Parathyroid adenoma (tissue), 2 donors: Measurements from ENCODE around the gene PRXL2A.
"Not testable (repeated sequence)": the region's sequence is repeated elsewhere in the genome, so short reads cannot be mapped to it uniquely, and the experiment has no call there.

ENCODE experiments used
- H2AFZ ChIP-seq: fragments of 300-600 bp; sonication (generic); one replicate; pipeline ENCODE4 v1.7.0; 2017; ENCODE audit warnings: antibody characterized with exemption, mild to moderate bottlenecking
- H3K27ac ChIP-seq: fragments of 300-600 bp; sonication (generic); one replicate; pipeline ENCODE4 v1.7.0; 2017
- H3K27me3 ChIP-seq: fragments of 300-600 bp; sonication (generic); one replicate; pipeline ENCODE4 v1.7.0; 2017; ENCODE audit warnings: low read length; ENCODE audit not compliant: control insufficient read depth, insufficient read depth
- H3K36me3 ChIP-seq: fragments of 300-600 bp; sonication (generic); one replicate; pipeline ENCODE4 v1.7.0; 2017; ENCODE audit warnings: low read length; ENCODE audit not compliant: control insufficient read depth, insufficient read depth
- H3K4me1 ChIP-seq: fragments of 300-600 bp; sonication (generic); one replicate; pipeline ENCODE4 v1.7.0; 2017; ENCODE audit warnings: control low read depth
- H3K4me2 ChIP-seq: fragments of 300-600 bp; sonication (generic); one replicate; pipeline ENCODE4 v1.7.0; 2017; ENCODE audit warnings: low read length
- H3K4me3 ChIP-seq: fragments of 300-600 bp; sonication (generic); one replicate; pipeline ENCODE4 v1.7.0; 2017; ENCODE audit warnings: low read depth, low read length
- H3K79me2 ChIP-seq: fragments of 300-600 bp; sonication (generic); one replicate; pipeline ENCODE4 v1.7.0; 2017; ENCODE audit warnings: control low read depth
- H3K9ac ChIP-seq: fragments of 300-600 bp; sonication (generic); one replicate; pipeline ENCODE4 v1.7.0; 2017; ENCODE audit warnings: mild to moderate bottlenecking
- H3K9me3 ChIP-seq: fragments of 300-600 bp; sonication (generic); one replicate; pipeline ENCODE4 v1.7.0; 2017; ENCODE audit warnings: low read length; ENCODE audit not compliant: control insufficient read depth
- TF ChIP-seq, protein P1 (sequence below): fragments of 300-600 bp; sonication (generic); IDR thresholded peaks from one replicate; pipeline ENCODE4 v1.7.0; 2017; ENCODE audit warnings: antibody characterized with exemption, mild to moderate bottlenecking
- donor health status: primary hyperparathyroidism.

PRXL2A gene, protein sequence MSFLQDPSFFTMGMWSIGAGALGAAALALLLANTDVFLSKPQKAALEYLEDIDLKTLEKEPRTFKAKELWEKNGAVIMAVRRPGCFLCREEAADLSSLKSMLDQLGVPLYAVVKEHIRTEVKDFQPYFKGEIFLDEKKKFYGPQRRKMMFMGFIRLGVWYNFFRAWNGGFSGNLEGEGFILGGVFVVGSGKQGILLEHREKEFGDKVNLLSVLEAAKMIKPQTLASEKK

DNA sequence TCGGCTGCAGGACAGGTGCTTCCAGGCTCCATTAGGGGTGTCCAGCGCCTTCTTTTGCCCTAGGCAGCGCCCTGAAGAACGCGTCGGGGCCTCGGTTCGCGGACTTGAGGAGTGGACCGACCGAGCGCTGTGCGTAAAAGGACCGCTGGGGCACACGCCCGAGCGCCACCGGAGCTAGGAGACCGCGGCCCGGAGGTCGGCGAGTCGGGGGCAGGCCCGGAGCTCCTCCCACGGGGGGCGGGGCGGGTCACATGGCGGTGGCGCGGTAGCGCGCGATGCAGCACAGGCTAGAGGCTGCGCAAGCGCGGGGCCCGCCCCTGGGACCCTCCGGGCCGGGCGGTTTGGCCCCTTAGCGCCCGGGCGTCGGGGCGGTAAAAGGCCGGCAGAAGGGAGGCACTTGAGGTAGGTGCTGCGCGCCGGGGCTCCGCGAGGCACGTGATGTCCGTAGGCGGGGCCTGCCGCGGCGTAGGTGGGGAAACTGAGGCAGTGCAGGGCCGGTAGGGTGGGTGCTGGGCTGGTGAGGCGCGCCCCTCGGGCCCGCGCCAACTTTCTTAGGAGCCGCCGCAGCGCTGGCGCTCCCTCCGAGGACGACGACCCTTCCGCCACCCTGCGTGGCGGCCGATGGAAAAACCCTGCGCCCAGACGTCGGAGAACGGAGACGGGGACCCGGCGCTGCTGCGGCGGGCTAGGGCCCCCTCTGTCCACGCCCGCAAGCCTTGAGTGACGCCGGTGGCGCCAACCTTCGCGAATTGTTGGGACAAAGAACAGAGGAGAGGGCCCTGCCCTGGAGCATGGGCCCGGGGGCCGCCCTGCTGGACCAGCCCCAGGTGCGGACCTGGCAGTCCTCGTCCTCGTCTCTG lies at the start of gene PRXL2A:
TSS of gene PRXL2A (plus strand) at position 310 of the 860 bp plus-strand sequence. CDS start 11,917 bp downstream, outside the sequence.
- peak within 1 kb of the TSS; percentile 98 for H2AFZ ChIP-seq
- H3K4me1 ChIP-seq = peaks cover 48% of the 10 kb centered on the region

DNA sequence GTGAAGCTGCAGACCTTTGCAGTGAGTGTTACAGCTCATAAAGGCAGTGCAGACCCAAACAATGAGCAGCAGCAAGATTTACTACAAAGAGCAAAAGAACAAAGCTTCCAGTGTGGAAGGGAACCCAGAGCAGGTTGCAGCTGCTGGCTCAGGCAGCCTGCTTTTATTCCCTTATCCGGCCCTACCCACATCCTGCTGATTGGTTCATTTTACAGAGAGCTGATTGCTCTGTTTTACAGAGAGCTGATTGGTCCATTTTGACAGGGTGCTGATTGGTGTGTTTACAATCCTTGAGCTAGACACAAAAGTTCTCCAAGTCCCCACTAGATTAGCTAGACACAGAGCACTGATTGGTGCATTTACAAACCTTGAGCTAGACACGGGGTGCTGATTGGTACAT lies 49.4 kb upstream of the PRXL2A start:
- H3K4me2 ChIP-seq, H3K4me1 ChIP-seq, H3K9ac ChIP-seq, H3K27me3 ChIP-seq, H2AFZ ChIP-seq, H3K27ac ChIP-seq, H3K36me3 ChIP-seq, H3K4me3 ChIP-seq, H3K79me2 ChIP-seq, H3K9me3 ChIP-seq: not testable (repeated sequence)

More for the DNA sequence above, at the start of gene PRXL2A:
- TF ChIP-seq, protein P1, sequence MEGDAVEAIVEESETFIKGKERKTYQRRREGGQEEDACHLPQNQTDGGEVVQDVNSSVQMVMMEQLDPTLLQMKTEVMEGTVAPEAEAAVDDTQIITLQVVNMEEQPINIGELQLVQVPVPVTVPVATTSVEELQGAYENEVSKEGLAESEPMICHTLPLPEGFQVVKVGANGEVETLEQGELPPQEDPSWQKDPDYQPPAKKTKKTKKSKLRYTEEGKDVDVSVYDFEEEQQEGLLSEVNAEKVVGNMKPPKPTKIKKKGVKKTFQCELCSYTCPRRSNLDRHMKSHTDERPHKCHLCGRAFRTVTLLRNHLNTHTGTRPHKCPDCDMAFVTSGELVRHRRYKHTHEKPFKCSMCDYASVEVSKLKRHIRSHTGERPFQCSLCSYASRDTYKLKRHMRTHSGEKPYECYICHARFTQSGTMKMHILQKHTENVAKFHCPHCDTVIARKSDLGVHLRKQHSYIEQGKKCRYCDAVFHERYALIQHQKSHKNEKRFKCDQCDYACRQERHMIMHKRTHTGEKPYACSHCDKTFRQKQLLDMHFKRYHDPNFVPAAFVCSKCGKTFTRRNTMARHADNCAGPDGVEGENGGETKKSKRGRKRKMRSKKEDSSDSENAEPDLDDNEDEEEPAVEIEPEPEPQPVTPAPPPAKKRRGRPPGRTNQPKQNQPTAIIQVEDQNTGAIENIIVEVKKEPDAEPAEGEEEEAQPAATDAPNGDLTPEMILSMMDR = no peak
- H3K9ac ChIP-seq = peak within 1 kb of the TSS; percentile 75
- H3K4me3 ChIP-seq = peak within 1 kb of the TSS; percentile 77
- H3K4me2 ChIP-seq = peak within 1 kb of the TSS; percentile 86
- peak within 1 kb of the TSS; percentile 80 for H3K27ac ChIP-seq
- no peaks in the 10 kb centered on the region for H3K27me3 ChIP-seq
- no peaks in the 10 kb centered on the region for H3K9me3 ChIP-seq
- H3K36me3 ChIP-seq = no peaks in the 10 kb centered on the region
- H3K79me2 ChIP-seq = peaks cover 8% of the 10 kb centered on the region

DNA sequence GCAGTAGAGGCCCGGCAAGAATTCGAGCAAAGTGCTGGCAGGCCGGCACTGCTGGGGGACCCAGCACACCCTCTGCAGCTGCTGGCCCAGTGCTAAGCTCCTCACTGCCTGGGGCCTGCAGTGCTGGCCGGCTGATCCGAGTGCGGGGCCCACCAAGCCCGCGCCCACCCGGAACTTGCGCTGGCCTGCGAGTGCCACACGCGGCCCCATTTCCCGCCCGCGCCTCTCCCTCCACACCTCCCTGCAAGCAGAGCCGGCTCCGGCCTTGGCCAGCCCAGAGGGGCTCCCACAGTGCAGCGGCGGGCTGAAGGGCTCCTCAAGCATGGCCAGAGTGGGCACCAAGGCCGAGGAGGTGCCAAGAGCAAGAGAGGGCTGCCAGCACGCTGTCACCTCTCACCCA lies 48.7 kb upstream of the PRXL2A start:
- TF ChIP-seq, protein P1 = no peak

DNA sequence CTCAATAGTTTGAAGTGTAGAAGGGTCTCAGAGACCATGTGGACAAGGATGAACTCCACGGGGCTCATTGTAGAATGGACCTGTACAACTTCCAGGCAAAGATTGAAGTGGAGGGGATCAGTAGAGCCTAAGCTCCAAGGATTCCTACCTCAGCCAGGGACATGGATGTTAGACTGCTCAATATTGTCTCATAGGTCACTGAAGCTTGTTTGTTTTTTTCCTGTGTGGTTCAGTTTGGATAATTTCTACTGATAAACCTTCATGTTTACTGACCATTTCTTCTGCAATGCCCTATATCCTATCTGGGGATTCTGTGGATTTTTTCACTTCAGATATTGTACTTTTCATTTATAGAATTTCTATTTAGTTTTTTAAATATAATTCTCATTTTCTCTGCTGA lies 42.8 kb upstream of the PRXL2A start:
- H3K9me3 ChIP-seq = no peaks in the 10 kb centered on the region
- H3K79me2 ChIP-seq = no peaks in the 10 kb centered on the region
- H3K36me3 ChIP-seq = no peaks in the 10 kb centered on the region
- no peak overlapping the region for H3K4me2 ChIP-seq
- no peaks in the 10 kb centered on the region for H3K27me3 ChIP-seq
- TF ChIP-seq, protein P1 = no peak
- no peaks in the 10 kb centered on the region for H3K4me1 ChIP-seq
- H2AFZ ChIP-seq = no peak overlapping the region
- no peak overlapping the region for H3K4me3 ChIP-seq
- no peak overlapping the region for H3K9ac ChIP-seq
- H3K27ac ChIP-seq = no peak overlapping the region

More for the DNA sequence above, 48.7 kb upstream of the PRXL2A start:
- H3K4me3 ChIP-seq = no peak overlapping the region
- no peaks in the 10 kb centered on the region for H3K27me3 ChIP-seq
- H3K79me2 ChIP-seq = no peaks in the 10 kb centered on the region
- H3K36me3 ChIP-seq = no peaks in the 10 kb centered on the region
- no peaks in the 10 kb centered on the region for H3K9me3 ChIP-seq
- H3K9ac ChIP-seq = no peak overlapping the region
- no peak overlapping the region for H3K27ac ChIP-seq
- no peaks in the 10 kb centered on the region for H3K4me1 ChIP-seq
- H2AFZ ChIP-seq = no peak overlapping the region
- no peak overlapping the region for H3K4me2 ChIP-seq

DNA sequence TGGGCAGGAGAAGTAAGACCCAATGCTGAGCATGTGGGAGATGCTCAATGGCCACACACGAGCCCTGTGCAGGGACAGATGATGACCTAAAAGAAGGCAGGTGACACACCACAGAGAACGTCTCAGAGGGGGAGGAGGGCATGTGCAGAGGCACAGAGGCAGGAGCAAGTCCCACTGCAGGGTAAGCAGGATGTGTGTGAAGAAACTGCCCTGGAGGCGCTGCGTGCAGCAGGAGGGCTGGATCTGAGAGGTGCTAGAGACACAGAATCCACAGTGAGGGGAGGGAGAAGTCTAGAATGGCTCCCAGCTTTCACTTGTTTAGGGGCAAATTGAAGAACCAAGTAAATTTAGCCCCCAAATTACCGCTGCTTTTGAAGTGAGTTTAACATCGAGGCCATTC lies 36.9 kb upstream of the PRXL2A start:
- Histone ChIP-seq H3K4me2 (no peak overlapping the region), H3K36me3 (no peaks in the 10 kb centered on the region), H3K9me3 (no peaks in the 10 kb centered on the region), H2AFZ (no peak overlapping the region), H3K4me1 (no peaks in the 10 kb centered on the region), H3K4me3 (no peak overlapping the region), H3K9ac (no peak overlapping the region), H3K27ac (no peak overlapping the region), H3K27me3 (no peaks in the 10 kb centered on the region), H3K79me2 (no peaks in the 10 kb centered on the region)
- TF ChIP-seq, protein P1 = no peak
